Uterus (tissue), 2 donors: ENCODE data around the gene SLC25A39.

Source experiments
- POLR2A ChIP-seq, 2 donors: fragments of 450-650 bp; IDR thresholded peaks; one replicate each; pipeline ENCODE4 v1.6.1; 2016; ENCODE audit warnings: antibody characterized with exemption in 2 of 2, mild to moderate bottlenecking in 1 of 2, moderate library complexity in 1 of 2
- TF ChIP-seq, protein P1 (sequence below), 4 experiments: fragments of 200-600 bp in 2 of 4; fragments of 450-650 bp in 2 of 4; sonication (generic) in 2 of 4; IDR thresholded peaks; one replicate each; pipeline ENCODE4 v1.5.1; 2016 to 2019; ENCODE audit warnings: antibody characterized with exemption in 4 of 4, mild to moderate bottlenecking in 2 of 4, moderate library complexity in 1 of 4

DNA sequence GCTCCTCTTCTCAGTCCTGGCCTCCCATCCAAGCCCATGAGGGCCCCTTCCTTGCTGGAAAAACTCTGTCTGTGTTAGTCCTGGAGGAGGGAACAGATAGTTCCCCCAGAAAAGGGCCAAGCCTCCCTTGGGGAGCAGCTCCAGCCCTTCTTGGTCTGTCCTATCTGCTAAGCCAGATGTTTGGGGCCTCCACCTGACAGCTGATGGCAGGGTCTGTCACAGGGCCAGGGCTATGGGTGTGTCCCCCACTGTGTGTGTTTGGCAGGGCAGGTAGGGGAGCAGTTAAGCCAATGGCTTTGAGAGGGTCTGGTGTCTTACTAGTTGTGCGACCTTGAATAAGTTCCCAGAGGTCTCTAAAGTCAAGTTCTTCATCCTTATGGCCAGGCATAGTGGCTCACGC, 43.1 kb downstream of the SLC25A39 start:
- TF ChIP-seq, protein P1, sequence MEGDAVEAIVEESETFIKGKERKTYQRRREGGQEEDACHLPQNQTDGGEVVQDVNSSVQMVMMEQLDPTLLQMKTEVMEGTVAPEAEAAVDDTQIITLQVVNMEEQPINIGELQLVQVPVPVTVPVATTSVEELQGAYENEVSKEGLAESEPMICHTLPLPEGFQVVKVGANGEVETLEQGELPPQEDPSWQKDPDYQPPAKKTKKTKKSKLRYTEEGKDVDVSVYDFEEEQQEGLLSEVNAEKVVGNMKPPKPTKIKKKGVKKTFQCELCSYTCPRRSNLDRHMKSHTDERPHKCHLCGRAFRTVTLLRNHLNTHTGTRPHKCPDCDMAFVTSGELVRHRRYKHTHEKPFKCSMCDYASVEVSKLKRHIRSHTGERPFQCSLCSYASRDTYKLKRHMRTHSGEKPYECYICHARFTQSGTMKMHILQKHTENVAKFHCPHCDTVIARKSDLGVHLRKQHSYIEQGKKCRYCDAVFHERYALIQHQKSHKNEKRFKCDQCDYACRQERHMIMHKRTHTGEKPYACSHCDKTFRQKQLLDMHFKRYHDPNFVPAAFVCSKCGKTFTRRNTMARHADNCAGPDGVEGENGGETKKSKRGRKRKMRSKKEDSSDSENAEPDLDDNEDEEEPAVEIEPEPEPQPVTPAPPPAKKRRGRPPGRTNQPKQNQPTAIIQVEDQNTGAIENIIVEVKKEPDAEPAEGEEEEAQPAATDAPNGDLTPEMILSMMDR (IDR thresholded peaks at IDR 0.05), result no peak
- TF ChIP-seq POLR2A (IDR thresholded peaks at IDR 0.05), result no peak
